Neural cell (in vitro differentiated cells): ENCODE results near the gene MEIS1. TPM values are rescaled to one million over a fixed set of nuclear protein-coding genes. Genes with fewer than 3 reads are reported as not detected.
A peak's percentile ranks its signal among the peaks of the same experiment; 100 is the strongest.

Experiments
- H2AFZ ChIP-seq: fragments of 200-600, 300-800 bp; sonication (generic), shearing (Covaris generic); 2 replicates; pipeline ENCODE4 v1.6.0; 2014; ENCODE audit warnings: low read depth, mild to moderate bottlenecking, antibody characterized with exemption, low read length, moderate library complexity
- H3F3A ChIP-seq: fragments of 200-600 bp; shearing (Covaris generic); 2 replicates; pipeline ENCODE4 v1.6.1; 2016; ENCODE audit warnings: mild to moderate bottlenecking, moderate library complexity, mixed read lengths, antibody characterized with exemption, low read length; ENCODE audit not compliant: insufficient read depth, poor library complexity, severe bottlenecking
- H3K27ac ChIP-seq: fragments of 200-600, 300-800 bp; sonication (generic), shearing (Covaris generic); 2 replicates; pipeline ENCODE4 v1.5.1; 2014; ENCODE audit warnings: mild to moderate bottlenecking, low read length, moderate library complexity
- H3K27me3 ChIP-seq: fragments of 300-800, 200-600 bp; sonication (generic), shearing (Covaris generic); 2 replicates; pipeline ENCODE4 v1.6.0; 2014; ENCODE audit warnings: mild to moderate bottlenecking, low read depth, low read length, moderate library complexity; ENCODE audit not compliant: insufficient read depth
- H3K36me3 ChIP-seq: fragments of 300-800, 200-600 bp; sonication (generic), shearing (Covaris generic); 2 replicates; pipeline ENCODE4 v1.5.1; 2014; ENCODE audit warnings: mild to moderate bottlenecking, antibody characterized with exemption, low read length, moderate library complexity; ENCODE audit not compliant: insufficient read depth
- H3K4me2 ChIP-seq: fragments of 300-800, 200-600 bp; sonication (generic), shearing (Covaris generic); 2 replicates; pipeline ENCODE4 v1.6.0; 2014; ENCODE audit warnings: mild to moderate bottlenecking, low read length
- H3K4me3 ChIP-seq: fragments of 300-800, 200-600 bp; sonication (generic), shearing (Covaris generic); 2 replicates; pipeline ENCODE4 v1.5.1; 2014; ENCODE audit warnings: mild to moderate bottlenecking, low read length, moderate library complexity
- H3K79me2 ChIP-seq: fragments of 200-600 bp; shearing (Covaris generic); replicated peaks from 2 replicates; pipeline ENCODE4 v1.6.0; 2014; ENCODE audit warnings: mild to moderate bottlenecking, low read length, moderate library complexity; ENCODE audit not compliant: insufficient read depth
- H3K9ac ChIP-seq: fragments of 300-800, 200-600 bp; sonication (generic), shearing (Covaris generic); 2 replicates; pipeline ENCODE4 v1.6.1; 2016; ENCODE audit warnings: mild to moderate bottlenecking, low read length, mixed read lengths
- H3K9me2 ChIP-seq: fragments of 200-600 bp; shearing (Covaris generic); 2 replicates; pipeline ENCODE4 v1.6.1; 2016; ENCODE audit warnings: mild to moderate bottlenecking, low read length, mixed read lengths; ENCODE audit not compliant: insufficient read depth
- H3K9me3 ChIP-seq: fragments of 200-600, 300-800 bp; sonication (generic), shearing (Covaris generic); 2 replicates; pipeline ENCODE4 v1.6.1; 2016; ENCODE audit warnings: mild to moderate bottlenecking, mixed run types, low read length, moderate library complexity, mixed read lengths
- H4K20me1 ChIP-seq: fragments of 200-600 bp; shearing (Covaris generic); 2 replicates; pipeline ENCODE4 v1.6.1; 2016; ENCODE audit warnings: mild to moderate bottlenecking, mixed run types; ENCODE audit not compliant: insufficient read depth
- CTCF ChIP-seq: fragments of 450-650 bp; IDR thresholded peaks from 2 replicates; pipeline ENCODE4 v1.5.1; 2014; ENCODE audit warnings: antibody characterized with exemption, mild to moderate bottlenecking, moderate library complexity; ENCODE audit not compliant: poor library complexity, severe bottlenecking
- EP300 ChIP-seq: fragments of 450-650 bp; conservative IDR thresholded peaks from 2 replicates; pipeline ENCODE4 v1.6.1; 2014; ENCODE audit warnings: antibody characterized with exemption, mild to moderate bottlenecking, moderate library complexity; ENCODE audit not compliant: poor library complexity, severe bottlenecking
- MXI1 ChIP-seq: fragments of 450-650 bp; conservative IDR thresholded peaks from 2 replicates; pipeline ENCODE4 v1.6.1; 2014; ENCODE audit warnings: antibody characterized with exemption, mild to moderate bottlenecking; ENCODE audit not compliant: poor library complexity, severe bottlenecking
- POLR2AphosphoS5 ChIP-seq: IDR thresholded peaks from 2 replicates; pipeline ENCODE4 v1.6.1; 2012
- RAD21 ChIP-seq: fragments of 450-650 bp; conservative IDR thresholded peaks from 2 replicates; pipeline ENCODE4 v1.6.1; 2014; ENCODE audit warnings: antibody characterized with exemption, mild to moderate bottlenecking, moderate library complexity
- REST ChIP-seq: IDR thresholded peaks from 2 replicates; pipeline ENCODE4 v1.6.1; 2012; ENCODE audit warnings: borderline replicate concordance
- SMC3 ChIP-seq: fragments of 450-650 bp; conservative IDR thresholded peaks from 2 replicates; pipeline ENCODE4 v1.6.1; 2014; ENCODE audit warnings: antibody characterized with exemption, mild to moderate bottlenecking, moderate library complexity; ENCODE audit not compliant: poor library complexity
- TAF1 ChIP-seq: IDR thresholded peaks from 2 replicates; pipeline ENCODE4 v1.6.1; 2012; ENCODE audit warnings: low read depth
- polyA plus RNA-seq: library from polyadenylated mRNA; depleted of rRNA; stranded (reverse); fragments of >200 nt; gene quantifications from 2 replicates; pipeline ENCODE4 v1.2.3, GENCODE V29; 2014

MEIS1 gene
- polyA plus RNA-seq, 1 donor from 2014 or later = 46.5 TPM

DNA sequence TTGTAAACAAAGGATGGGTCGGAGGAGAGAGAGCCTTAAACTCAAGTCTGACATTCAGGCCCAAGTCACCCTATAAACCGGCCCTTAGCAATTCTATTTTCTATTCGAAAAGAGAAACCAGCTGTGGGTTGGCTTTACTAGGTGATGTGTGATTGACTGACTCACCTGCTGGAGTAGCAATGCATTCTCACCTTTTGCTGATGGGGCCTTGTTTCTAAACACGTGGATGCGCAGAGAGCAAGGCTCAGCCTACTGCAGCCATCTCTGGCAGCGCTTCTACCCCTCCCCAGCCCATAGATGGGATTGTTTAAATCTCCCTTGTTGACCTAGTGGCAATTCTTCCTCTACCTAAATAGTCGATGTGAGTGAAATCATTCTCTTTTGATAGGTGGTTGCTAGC is 138.5 kb downstream of the MEIS1 start:
- Histone ChIP-seq H4K20me1 (no peaks in the 10 kb centered on the region), H3K27ac (no peak overlapping the region), H3F3A (peaks cover 14% of the 10 kb centered on the region), H3K4me2 (no peak overlapping the region), H2AFZ (no peak overlapping the region), H3K79me2 (no peaks in the 10 kb centered on the region), H3K9me3 (no peaks in the 10 kb centered on the region), H3K27me3 (peaks cover 30% of the 10 kb centered on the region), H3K9ac (no peak overlapping the region), H3K4me3 (no peak overlapping the region), H3K36me3 (no peaks in the 10 kb centered on the region), H3K9me2 (no peaks in the 10 kb centered on the region)
- TF ChIP-seq MXI1 (peak; percentile 24), CTCF (no peak)

DNA sequence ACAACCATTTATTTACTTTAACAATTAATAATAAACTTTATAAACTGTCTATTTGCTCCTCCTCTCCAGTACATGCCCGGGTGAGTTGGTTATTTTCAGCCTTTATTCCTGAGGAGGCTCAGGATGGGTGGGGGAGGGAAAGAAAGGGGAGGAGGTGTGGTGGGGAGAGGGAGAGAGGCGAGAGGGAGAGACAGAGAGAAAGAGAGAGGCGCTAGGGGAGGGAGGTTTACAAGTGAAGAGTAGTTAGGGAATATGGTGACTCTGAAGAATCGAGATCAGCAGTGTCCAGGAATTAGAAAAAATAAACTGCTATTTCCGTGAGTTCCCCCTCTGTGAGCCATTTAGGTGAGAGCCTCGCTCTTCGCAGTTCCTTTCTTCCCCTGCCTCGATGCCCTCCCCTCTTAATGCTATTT is 138.9 kb downstream of the MEIS1 start:
- Histone ChIP-seq H3F3A (peaks cover 11% of the 10 kb centered on the region), H3K4me3 (peak overlapping the region; percentile 42), H2AFZ (no peak overlapping the region), H3K9ac (peak overlapping the region; percentile 29), H3K36me3 (no peaks in the 10 kb centered on the region), H4K20me1 (no peaks in the 10 kb centered on the region), H3K9me3 (no peaks in the 10 kb centered on the region), H3K4me2 (no peak overlapping the region), H3K27ac (no peak overlapping the region), H3K79me2 (no peaks in the 10 kb centered on the region), H3K9me2 (no peaks in the 10 kb centered on the region), H3K27me3 (peaks cover 34% of the 10 kb centered on the region)
- no peak for TF ChIP-seq CTCF
- TF ChIP-seq TAF1 = no peak
- no peak for TF ChIP-seq SMC3
- TF ChIP-seq RAD21 = no peak

GRCh38 chr2:66574701-66575624 is 140.0 kb downstream of the MEIS1 start:
- Histone ChIP-seq H3K9me2 (no peaks in the 10 kb centered on the region), H3K4me3 (peak overlapping the region; percentile 65), H3F3A (peaks cover 5% of the 10 kb centered on the region), H3K36me3 (no peaks in the 10 kb centered on the region), H3K27me3 (peaks cover 45% of the 10 kb centered on the region), H3K9ac (peak overlapping the region; percentile 47), H2AFZ (no peak overlapping the region), H4K20me1 (no peaks in the 10 kb centered on the region), H3K9me3 (no peaks in the 10 kb centered on the region), H3K4me2 (peak overlapping the region; percentile 76), H3K27ac (peak overlapping the region; percentile 37), H3K79me2 (no peaks in the 10 kb centered on the region)
- TF ChIP-seq REST = no peak
- TF ChIP-seq RAD21 = peak; percentile 94
- peak; percentile 38 for TF ChIP-seq EP300
- TF ChIP-seq POLR2AphosphoS5 = peak; percentile 44
- TF ChIP-seq SMC3 = peak; percentile 91
- no peak for TF ChIP-seq TAF1
- peak; percentile 41 for TF ChIP-seq MXI1
- peak; percentile 87 for TF ChIP-seq CTCF
